Activated T-cell treated with anti-CD3 and anti-CD28 coated beads, Interleukin-2, amount 50 U/mL, for 48 hours (primary cell): ENCODE results near the gene SEPTIN3.
"Not testable (repeated sequence)": the region's sequence is repeated elsewhere in the genome, so short reads cannot be mapped to it uniquely, and the experiment has no call there.

Experiments
- DNase-seq, 2 experiments: peaks; one replicate each; pipeline ENCODE4 v3.0.0-alpha.2; 2020

Gene SEPTIN3

GRCh38 chr22:41940832-41941765 lies 28.1 kb upstream of the SEPTIN3 start:
- peak; percentile 87 to 90 for DNase-seq

GRCh38 chr22:41943661-41944209 lies 25.5 kb upstream of the SEPTIN3 start:
- DNase-seq, result peak; percentile 55 to 60

GRCh38 chr22:41946629-41947423 lies 22.4 kb upstream of the SEPTIN3 start, which contains the start of gene CENPM:
Gene CENPM (minus strand): TSS chr22:41947152. CDS start chr22:41947076, 76 bp downstream.
- peak; percentile 97 to 98 for DNase-seq

- no peak for DNase-seq
Measured at GRCh38 chr22:41947424-41948080, 21.7 kb upstream of the SEPTIN3 start.

- no peak for DNase-seq
Measured at GRCh38 chr22:41948142-41948541, 21.1 kb upstream of the SEPTIN3 start.

GRCh38 chr22:41948928-41949296 lies 20.3 kb upstream of the SEPTIN3 start:
- not testable (repeated sequence) for DNase-seq

- no peak for DNase-seq
Measured at GRCh38 chr22:41949297-41949965, 19.8 kb upstream of the SEPTIN3 start.

GRCh38 chr22:41951898-41952474 lies 17.3 kb upstream of the SEPTIN3 start, which contains the start of gene SMIM45:
Gene SMIM45 (plus strand): TSS chr22:41952150.
- no peak for DNase-seq

- DNase-seq, result no peak
Measured at GRCh38 chr22:41952713-41953112, 16.5 kb upstream of the SEPTIN3 start.

GRCh38 chr22:41957941-41958556 lies 11.2 kb upstream of the SEPTIN3 start:
- DNase-seq, result no peak

- no peak for DNase-seq
Measured at GRCh38 chr22:41963453-41964111, 5.7 kb upstream of the SEPTIN3 start.

- DNase-seq, result no peak
Measured at GRCh38 chr22:41964112-41964491, 5.1 kb upstream of the SEPTIN3 start.

GRCh38 chr22:41966225-41966606 lies 3.0 kb upstream of the SEPTIN3 start:
- no peak for DNase-seq

- peak; percentile 41 to 49 for DNase-seq
Measured at GRCh38 chr22:41966607-41967240, 2.5 kb upstream of the SEPTIN3 start.

- DNase-seq, result no peak
Measured at GRCh38 chr22:41968601-41969000, 642 bp upstream of the SEPTIN3 start.

GRCh38 chr22:41970601-41971000 lies 1.4 kb downstream of the SEPTIN3 start:
- DNase-seq, result no peak

GRCh38 chr22:41971431-41971830 lies 2.2 kb downstream of the SEPTIN3 start:
- DNase-seq, result no peak

GRCh38 chr22:41974691-41975290 lies 5.5 kb downstream of the SEPTIN3 start:
- no peak for DNase-seq

GRCh38 chr22:41975299-41976069 lies 6.2 kb downstream of the SEPTIN3 start:
- DNase-seq, result no peak
